NCI-H1694 treated with DMSO at 0.1 percent for 48 hours (cell line): ENCODE data around the gene COL9A3.
"Not testable (repeated sequence)": the region's sequence is repeated elsewhere in the genome, so short reads cannot be mapped to it uniquely, and the experiment has no call there.

ENCODE experiments used
- DNase-seq: peaks from one replicate; lab custom pipeline; 2025; lab: John Stamatoyannopoulos, UW

COL9A3 gene

DNA sequence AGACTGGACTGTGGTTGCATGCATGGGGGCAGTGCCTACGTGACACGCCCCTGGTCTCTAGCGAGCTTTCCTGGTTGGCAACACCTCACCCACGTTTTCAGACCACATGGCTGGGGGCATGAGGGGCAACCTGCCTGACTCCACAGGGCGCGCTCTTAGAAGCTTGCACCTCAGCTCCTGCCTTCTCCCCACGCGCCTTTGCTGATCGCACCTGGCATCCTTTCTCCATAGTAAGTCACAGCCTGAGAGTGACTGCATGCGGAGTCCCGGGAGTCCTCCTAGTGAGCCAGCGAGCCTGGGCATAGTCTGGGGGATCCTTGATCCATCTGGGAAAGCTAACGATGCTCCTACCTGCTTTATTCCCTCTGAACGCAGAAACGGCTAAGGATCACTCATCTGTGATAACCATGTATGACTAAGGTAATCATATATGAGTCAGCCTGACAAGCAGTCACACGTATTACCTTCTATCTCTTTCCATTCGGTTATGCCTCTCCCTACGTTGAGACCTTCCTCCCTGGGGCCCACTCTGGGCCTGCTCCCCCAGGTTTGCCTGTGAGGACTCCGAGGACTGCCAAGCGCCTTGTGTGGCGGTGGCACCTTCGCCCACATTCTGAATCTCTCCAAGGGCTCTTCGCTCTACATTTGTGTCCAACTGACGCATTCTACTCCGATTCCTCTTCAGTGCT, 40.2 kb downstream of the COL9A3 start:
- no peak for DNase-seq

- DNase-seq, result no peak
Measured at GRCh38 chr20:62858058-62858830, 41.4 kb downstream of the COL9A3 start.

GRCh38 chr20:62859721-62860120, 42.9 kb downstream of the COL9A3 start:
- DNase-seq, result no peak

GRCh38 chr20:62860391-62860923, 43.6 kb downstream of the COL9A3 start:
- DNase-seq, result peak; percentile 16

DNA sequence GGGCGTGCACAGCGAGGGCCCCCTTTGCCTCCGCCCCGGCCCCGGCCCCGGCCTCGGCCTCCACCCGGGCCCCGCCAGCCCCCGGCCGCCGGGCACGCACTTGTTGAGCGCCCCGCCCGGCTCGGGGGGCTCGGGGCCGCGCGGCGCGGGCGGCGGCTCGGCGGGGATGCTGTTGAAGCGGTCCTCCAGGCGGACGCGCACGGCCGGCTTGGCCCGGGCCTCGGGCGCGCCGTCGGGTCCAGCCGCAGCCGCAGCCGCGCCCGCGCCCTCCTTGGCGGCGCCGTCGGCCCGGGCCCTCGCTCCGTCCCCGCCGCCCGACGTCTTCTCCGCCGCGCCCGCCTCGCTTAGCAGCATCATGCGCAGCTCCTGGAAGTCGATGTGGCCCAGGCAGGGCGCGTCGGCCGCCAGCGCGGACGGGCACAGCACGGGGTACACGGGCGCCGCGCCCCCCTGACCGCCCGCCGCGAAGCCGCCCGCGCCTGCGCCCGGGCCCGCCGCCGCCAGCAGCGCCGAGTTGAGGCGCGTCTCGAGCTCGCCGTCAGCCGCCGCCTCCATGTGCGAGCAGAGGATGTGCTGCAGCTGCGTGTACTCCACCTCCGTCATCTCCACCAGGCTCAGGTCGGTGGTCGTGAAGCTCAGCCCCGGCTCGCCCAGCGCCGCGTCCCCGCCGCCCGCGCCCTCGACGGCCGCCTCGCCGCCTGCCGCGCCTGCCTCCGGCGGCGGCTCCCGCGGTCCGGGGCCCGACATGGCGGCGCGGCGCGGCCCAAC, 44.3 kb downstream of the COL9A3 start:
- no peak for DNase-seq

DNA sequence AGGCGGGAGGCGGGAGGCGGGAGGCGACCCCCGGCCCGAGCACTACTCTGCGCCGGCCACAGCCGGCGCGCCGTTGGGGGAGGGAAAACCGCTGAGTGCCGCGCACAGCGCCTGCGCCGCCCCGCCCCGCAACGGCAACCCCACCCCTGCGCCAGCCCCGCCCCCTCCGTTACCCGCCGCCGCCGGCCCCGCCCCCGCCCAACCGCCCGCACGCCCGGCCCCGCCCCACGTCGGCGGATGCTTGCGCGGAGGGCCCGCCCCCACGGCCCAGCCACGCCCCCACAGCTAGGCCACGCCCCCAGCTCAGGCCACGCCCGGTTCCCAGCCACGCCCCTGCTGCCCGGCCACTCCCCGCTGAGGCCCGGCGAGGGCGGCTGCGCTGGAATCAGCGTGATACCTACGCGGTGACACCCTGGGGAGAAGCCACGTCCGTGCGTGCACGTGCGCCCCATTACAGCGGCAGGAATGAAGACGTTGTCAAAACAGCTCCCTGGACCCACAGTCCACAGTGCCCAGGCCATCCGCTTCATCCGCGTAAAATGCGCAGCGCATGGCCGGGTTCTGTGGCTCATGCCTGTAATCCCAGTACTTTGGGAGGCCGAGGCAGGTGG, 45.0 kb downstream of the COL9A3 start, which contains the start of gene TCFL5:
Gene TCFL5 (minus strand): TSS at position 97 of the 611 bp plus-strand sequence. CDS start 152 bp downstream, outside the sequence.
- DNase-seq, result peak; percentile 14

- DNase-seq, result no peak
Measured at GRCh38 chr20:62864207-62864606, 47.4 kb downstream of the COL9A3 start.

GRCh38 chr20:62872184-62872847, 55.5 kb downstream of the COL9A3 start:
- no peak for DNase-seq

DNA sequence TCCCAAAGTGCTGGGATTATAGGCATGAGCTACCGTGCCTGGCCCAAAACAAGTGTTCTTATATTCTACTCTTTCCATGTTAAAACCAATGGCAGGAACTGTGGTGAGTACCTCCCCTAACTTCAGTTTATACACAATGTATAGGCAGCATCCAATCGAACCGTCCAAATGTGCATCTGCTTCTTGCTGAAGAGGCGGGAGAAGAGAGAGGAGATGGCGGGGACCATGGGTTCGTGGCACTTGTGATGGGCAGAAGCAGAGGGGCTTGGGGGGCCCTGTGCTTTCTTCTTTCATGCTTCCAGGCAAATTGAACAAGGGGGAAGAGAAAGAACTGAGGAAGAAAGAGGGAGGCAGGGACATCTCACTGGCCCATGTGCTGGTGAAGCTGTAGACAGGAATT, 56.0 kb downstream of the COL9A3 start:
- no peak for DNase-seq

GRCh38 chr20:62873280-62873679, 56.4 kb downstream of the COL9A3 start:
- DNase-seq, result no peak

DNA sequence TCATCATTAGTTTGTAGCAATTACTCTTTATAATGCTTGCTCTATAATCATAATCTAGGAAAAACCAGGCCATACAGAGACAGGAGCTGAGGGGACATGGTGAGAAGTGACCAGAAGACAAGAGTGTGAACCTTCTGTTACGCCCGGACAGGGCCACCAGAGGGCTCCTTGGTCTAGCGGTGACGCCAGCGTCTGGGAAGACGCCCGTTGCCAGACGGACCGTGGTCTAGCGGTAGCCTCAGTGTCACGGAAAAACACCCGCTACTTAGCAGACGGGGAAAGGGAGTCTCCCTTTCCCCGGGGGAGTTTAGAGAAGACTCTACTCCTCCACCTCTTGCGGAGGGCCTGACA, 56.8 kb downstream of the COL9A3 start:
- not testable (repeated sequence) for DNase-seq

DNA sequence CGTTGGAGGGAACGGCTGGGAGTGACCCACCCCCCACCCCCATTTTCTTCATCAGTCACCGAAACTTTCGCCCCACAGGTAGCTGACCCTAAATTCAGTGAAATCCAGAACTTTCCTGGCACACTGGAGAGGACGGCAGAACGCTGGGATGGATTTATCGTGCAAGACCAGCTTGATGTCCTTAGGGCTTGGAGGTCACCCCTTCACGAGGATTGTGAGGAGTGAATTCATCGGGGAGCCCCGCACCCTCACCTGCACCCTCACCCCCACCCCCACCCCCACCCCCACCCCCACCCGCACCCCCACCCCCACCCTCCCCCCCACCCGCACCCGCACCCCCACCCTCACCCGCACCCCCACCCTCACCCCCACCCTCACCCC, 58.1 kb downstream of the COL9A3 start:
- DNase-seq, result no peak

DNA sequence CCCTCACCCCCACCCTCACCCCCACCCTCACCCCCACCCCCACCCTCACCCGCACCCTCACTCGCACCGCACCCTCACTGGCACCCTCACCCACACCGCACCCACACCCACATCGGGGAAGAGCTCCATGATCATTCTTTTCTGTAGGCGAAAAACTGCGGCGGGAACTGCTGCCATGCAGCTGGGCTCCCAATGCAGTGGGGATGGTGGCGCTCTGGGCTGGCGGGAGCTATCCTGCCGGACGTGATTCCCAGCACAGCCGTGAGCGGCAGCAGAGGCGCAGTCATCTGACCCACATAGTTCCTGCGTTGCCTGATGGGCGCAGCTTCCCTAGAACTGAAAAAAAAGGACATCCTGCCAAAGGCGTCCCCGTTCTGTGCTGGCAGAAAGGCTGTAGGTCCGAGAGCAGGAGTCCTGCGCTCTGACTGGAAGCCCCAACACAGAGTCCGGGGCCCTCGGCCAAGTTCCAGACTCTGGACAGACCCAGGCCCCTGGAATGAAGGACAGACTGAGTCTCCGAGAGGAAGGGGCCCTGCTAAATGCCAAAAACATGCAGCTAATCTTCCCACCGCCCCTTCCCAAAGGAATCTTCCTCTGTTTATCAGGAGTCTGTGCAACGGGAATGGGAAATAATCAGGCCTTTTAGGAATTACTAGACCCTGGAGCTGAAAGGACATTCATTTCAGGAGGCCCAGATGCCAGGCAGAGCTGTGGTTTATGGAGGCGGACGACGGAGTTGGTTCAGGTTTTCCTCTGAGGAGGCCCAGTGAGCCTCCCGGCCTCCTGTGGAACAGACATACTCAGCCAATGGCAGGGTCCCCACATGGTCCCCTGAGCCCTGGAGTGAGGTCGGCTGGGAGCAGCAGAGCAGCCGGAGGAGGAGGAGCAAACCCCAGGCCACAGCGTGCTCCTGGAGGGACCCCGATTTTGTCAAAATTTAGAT, 58.8 kb downstream of the COL9A3 start:
- peak; percentile 28 for DNase-seq

- DNase-seq, result no peak
Measured at GRCh38 chr20:62876501-62876901, 59.7 kb downstream of the COL9A3 start.

DNA sequence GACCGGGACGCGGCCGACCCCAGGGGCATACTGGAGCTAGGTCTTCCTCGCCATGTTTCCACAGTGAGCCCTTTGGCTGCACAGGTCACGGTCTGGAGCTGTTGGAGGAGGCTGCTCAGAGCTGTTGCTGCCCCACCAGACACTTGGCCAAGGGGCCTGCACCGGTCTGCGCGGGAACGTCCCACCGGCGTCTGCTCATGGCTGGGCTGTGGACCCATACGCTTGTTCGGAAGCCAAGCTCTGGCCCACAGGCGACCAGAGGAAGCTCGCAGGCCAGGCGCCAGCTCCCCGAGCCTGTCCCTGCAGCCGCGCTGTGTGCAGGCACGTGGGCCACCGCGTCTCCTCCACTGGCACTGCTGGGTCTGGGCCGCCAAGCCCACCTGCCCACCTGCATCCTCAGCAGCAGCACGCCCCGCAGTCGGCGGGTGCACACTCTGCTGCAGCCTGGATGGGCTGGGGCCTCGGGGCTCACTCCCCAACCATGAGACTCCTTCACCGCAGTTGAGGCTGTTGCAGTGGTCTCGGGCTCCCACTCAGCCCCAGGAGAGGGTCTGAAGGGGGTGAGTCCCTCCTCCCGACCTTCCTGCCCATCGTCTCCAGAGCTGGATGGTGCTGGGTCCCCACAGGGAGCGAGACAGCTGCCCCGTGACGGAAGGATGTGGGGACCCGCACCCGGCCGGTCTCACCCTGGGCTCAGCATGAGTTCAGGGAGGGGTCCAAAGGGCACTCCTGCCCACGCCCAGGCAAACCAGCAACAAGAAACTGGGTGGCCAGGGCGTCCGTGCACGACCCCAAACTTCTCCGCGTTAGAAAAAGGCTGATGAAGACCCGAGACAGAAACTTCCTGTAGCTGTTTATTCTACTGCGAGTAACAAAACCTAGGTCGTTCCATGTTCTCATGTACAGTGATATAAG, 60.3 kb downstream of the COL9A3 start:
- DNase-seq, result no peak

DNA sequence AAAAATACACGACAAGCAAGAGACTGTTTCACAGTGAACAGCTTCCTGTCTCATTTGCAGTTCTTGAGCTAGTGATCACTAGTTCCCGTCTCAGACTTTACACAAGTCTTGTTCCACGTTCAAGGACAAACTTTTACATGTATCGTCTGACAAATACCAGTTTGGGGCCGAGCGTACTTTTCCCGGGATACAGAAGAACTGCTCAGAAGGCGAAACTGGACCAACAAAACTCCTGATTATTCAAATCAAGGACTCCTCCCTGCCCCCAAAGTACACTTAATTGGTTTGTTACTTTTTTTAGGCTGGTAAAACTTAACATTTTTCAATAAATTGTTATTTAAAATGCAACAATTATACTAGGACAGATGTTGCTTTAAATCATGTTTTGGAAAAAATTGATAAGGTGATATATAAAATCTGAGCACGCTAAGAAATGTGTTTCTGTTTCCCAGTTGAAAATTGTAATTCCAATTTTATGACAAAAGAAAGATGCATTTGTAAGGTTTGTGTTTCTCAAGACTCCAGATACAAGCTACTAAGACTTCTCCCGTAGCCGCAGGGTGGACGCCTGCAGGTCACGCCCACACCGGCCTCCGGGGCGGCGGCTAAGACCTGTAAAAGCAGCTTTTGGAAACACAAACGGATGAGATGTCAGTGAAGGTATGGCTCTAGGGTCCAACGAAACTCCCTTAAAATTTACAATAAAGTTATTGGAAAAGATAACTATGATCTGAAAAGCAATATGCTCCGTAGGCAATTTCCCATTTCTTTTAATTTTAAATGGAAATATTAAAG, 61.6 kb downstream of the COL9A3 start:
- DNase-seq, result no peak

- DNase-seq, result no peak
Measured at GRCh38 chr20:62879275-62880146, 62.7 kb downstream of the COL9A3 start.
